GM06990 (cell line): ENCODE measurements around the gene OSBPL10.

Source experiments
- DNase-seq: peaks from one replicate; pipeline ENCODE4 v3.0.0-alpha.2; 2011; ENCODE audit not compliant: insufficient read length; ENCODE audit errors: extremely low read depth
- H3K27me3 ChIP-seq: replicated peaks from 2 replicates; pipeline ENCODE4 v1.6.0; 2011; ENCODE audit warnings: low read length; ENCODE audit not compliant: control insufficient read depth, insufficient read depth
- H3K36me3 ChIP-seq: 2 replicates; pipeline ENCODE4 v1.5.1; 2011; ENCODE audit warnings: low read length; ENCODE audit not compliant: control insufficient read depth, insufficient read depth
- H3K4me3 ChIP-seq: replicated peaks from 2 replicates; pipeline ENCODE4 v1.5.1; 2011; ENCODE audit warnings: low read depth, mild to moderate bottlenecking, control low read depth, low read length
- TF ChIP-seq, protein P1 (sequence below): IDR thresholded peaks from 2 replicates; pipeline ENCODE4 v1.5.1; 2011; ENCODE audit warnings: low read length, control low read depth, mild to moderate bottlenecking, inconsistent platforms; ENCODE audit not compliant: insufficient read depth, poor library complexity, severe bottlenecking

The OSBPL10 gene

GRCh38 chr3:31911124-31911523, 69.9 kb downstream of the OSBPL10 start:
- TF ChIP-seq, protein P1, sequence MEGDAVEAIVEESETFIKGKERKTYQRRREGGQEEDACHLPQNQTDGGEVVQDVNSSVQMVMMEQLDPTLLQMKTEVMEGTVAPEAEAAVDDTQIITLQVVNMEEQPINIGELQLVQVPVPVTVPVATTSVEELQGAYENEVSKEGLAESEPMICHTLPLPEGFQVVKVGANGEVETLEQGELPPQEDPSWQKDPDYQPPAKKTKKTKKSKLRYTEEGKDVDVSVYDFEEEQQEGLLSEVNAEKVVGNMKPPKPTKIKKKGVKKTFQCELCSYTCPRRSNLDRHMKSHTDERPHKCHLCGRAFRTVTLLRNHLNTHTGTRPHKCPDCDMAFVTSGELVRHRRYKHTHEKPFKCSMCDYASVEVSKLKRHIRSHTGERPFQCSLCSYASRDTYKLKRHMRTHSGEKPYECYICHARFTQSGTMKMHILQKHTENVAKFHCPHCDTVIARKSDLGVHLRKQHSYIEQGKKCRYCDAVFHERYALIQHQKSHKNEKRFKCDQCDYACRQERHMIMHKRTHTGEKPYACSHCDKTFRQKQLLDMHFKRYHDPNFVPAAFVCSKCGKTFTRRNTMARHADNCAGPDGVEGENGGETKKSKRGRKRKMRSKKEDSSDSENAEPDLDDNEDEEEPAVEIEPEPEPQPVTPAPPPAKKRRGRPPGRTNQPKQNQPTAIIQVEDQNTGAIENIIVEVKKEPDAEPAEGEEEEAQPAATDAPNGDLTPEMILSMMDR = no peak
- Histone ChIP-seq H3K27me3 (no peaks in the 10 kb centered on the region), H3K36me3 (no peaks in the 10 kb centered on the region), H3K4me3 (no peak overlapping the region)
- DNase-seq = no peak

DNA sequence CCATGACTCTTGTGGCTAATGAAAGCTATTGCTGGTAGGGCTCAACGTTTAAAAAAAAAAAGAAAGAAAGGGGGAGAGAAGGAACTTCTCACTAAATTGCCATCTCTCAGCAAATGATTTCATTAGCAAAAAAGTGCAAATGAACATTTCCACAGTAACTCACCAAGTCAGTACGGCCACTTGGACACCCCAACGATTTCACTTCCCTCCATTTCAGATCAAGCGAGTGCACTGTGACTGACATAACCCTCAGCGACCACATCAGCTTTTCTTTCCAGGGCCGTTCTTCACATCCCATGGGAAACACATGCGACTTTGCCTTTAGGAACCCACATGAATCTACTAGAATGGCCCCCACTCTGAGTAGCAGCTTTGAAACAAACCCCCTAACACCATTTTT, 71.6 kb downstream of the OSBPL10 start:
- no peak for DNase-seq
- Histone ChIP-seq H3K27me3 (no peaks in the 10 kb centered on the region), H3K36me3 (no peaks in the 10 kb centered on the region), H3K4me3 (no peak overlapping the region)
- TF ChIP-seq, protein P1 = no peak

DNA sequence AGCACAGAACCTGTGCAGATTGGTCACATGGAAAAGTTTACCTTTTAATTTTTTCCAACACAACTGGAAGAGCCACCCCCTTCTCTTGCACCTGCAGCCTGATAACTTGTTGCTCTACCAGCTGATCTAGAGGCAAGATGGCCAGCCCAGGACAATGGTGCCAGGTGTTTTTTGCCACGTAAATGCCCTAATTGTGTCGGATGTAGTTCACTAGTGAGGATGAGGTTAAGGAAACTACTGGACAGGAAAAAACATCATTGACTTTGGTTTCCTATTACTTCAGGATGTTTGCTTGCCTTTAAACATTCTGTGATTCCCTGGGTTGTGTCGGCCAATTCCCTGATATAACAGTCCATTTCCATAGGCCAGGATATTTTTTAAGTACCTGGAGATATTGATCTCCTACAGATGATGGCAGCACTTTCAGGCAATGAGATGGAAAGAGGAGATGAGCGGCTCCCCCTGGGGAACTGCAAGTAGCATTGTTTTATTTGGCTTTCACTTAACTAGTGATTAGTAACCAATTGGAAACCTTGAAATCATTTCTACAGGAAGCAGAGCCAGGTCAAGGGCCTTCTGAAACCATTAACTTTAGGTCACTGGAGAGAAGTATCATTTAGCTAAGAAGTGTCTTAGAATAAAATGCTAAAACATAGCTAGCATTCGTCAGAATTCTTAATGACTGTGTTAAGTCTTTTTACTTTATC, 72.5 kb downstream of the OSBPL10 start:
- TF ChIP-seq, protein P1 = peak; percentile 19
- Histone ChIP-seq H3K4me3 (no peak overlapping the region), H3K36me3 (no peaks in the 10 kb centered on the region), H3K27me3 (no peaks in the 10 kb centered on the region)
- DNase-seq = no peak

DNA sequence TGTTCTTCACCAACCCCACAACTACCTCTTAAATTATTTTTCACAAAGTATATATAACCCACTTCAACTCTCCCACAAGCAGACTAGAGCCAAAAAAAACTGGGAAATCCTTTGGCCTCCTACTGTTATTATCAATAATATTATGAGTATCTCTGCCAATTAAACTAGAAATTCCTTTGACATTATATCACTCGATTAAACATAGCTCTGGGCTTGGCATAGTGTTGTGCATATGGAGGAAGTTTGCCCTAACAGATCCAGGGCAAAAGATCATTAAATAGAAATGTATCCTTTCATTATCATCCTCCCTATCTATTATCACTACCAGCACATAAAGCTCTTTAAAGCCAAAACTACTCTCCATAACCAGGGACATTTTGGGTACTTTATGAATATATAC, 74.9 kb downstream of the OSBPL10 start:
- DNase-seq = no peak
- TF ChIP-seq, protein P1 = no peak
- Histone ChIP-seq H3K27me3 (no peaks in the 10 kb centered on the region), H3K36me3 (no peaks in the 10 kb centered on the region), H3K4me3 (no peak overlapping the region)

- Histone ChIP-seq H3K4me3 (no peak overlapping the region), H3K27me3 (no peaks in the 10 kb centered on the region), H3K36me3 (no peaks in the 10 kb centered on the region)
- no peak for DNase-seq
- TF ChIP-seq, protein P1 = no peak
Measured at GRCh38 chr3:31903686-31904431, 77.2 kb downstream of the OSBPL10 start.

- H3K36me3 ChIP-seq = no peaks in the 10 kb centered on the region
- no peak for DNase-seq
- H3K4me3 ChIP-seq = no peak overlapping the region
- no peaks in the 10 kb centered on the region; the same call in 1 of the 2 replicates for H3K27me3 ChIP-seq
- TF ChIP-seq, protein P1 = no peak
Measured at GRCh38 chr3:31900583-31900982, 80.5 kb downstream of the OSBPL10 start.
